Colonic mucosa (tissue), 4 donors: ENCODE data around the gene PRR5L. TPM values are rescaled to one million over a fixed set of nuclear protein-coding genes. Genes with fewer than 3 reads are reported as not detected.
A peak's percentile ranks its signal among the peaks of the same experiment; 100 is the strongest.

Source experiments
- DNase-seq: peaks from one replicate; pipeline ENCODE4 v3.0.0-alpha.2; 2020
- H3K27ac ChIP-seq: fragments of 200-600 bp; one replicate; pipeline ENCODE4 v1.8.0; 2021
- H3K27me3 ChIP-seq: fragments of 200-600 bp; one replicate; pipeline ENCODE4 v1.8.0; 2021
- H3K36me3 ChIP-seq: fragments of 200-600 bp; one replicate; pipeline ENCODE4 v1.8.0; 2021
- H3K4me1 ChIP-seq: fragments of 200-600 bp; one replicate; pipeline ENCODE4 v1.8.0; 2021; ENCODE audit warnings: mild to moderate bottlenecking
- H3K4me3 ChIP-seq: fragments of 200-600 bp; one replicate; pipeline ENCODE4 v1.8.0; 2021
- H3K9ac ChIP-seq, 2 donors: one replicate each; pipeline ENCODE4 v1.7.0; 2013; ENCODE audit warnings: control low read depth in 2 of 2, low read depth in 2 of 2, low read length in 2 of 2
- H3K9me3 ChIP-seq: fragments of 200-600 bp; one replicate; pipeline ENCODE4 v1.8.0; 2021
- CTCF ChIP-seq: fragments of 200-600 bp; IDR thresholded peaks from one replicate; pipeline ENCODE4 v1.8.0; 2022; ENCODE audit warnings: antibody characterized with exemption, mild to moderate bottlenecking
- intact Hi-C: fragments of 100-400 bp; cut with DNase I; formaldehyde crosslinking; loops from one replicate; pipeline ENCODE4 v1.14.1; 2022
- total RNA-seq, 2 donors: library from RNA; stranded (reverse); fragmentation: NEBNext Ultra II Directional in 1 of 2; extraction: Animal tissue kit (Norgen Biotek cat#: 25700) in 1 of 2; gene quantifications; one replicate each; pipeline ENCODE4 v1.2.1, GENCODE V29; 2021
- donor health status: healthy.
- donor health status: DM: no; HTN: no; CAD: no.
- donor health status: DM: no; HTN: no; CAD: no.

The PRR5L gene
- total RNA-seq, 2 donors from 2014 or later, result 80.9 to 169 TPM

GRCh38 chr11:36345535-36346141 lies 49.5 kb downstream of the PRR5L start:
- Histone ChIP-seq H3K27ac (peak overlapping the region; percentile 91), H3K9me3 (no peaks in the 10 kb centered on the region), H3K4me1 (no peaks in the 10 kb centered on the region), H3K36me3 (no peaks in the 10 kb centered on the region), H3K4me3 (peak overlapping the region; percentile 13), H3K27me3 (no peaks in the 10 kb centered on the region), H3K9ac (peak overlapping the region; percentile 39 to 82)
- intact Hi-C loops, result no loop called here
- peak; percentile 48 for DNase-seq
- no peak for TF ChIP-seq CTCF

GRCh38 chr11:36346562-36347383 lies 50.7 kb downstream of the PRR5L start:
- DNase-seq, result no peak
- Histone ChIP-seq H3K9me3 (no peaks in the 10 kb centered on the region), H3K9ac (no peak overlapping the region), H3K4me3 (no peak overlapping the region), H3K4me1 (no peaks in the 10 kb centered on the region), H3K36me3 (no peaks in the 10 kb centered on the region), H3K27ac (peak overlapping the region; percentile 91), H3K27me3 (no peaks in the 10 kb centered on the region)
- TF ChIP-seq CTCF, result no peak
- intact Hi-C loops, result no loop called here

DNA sequence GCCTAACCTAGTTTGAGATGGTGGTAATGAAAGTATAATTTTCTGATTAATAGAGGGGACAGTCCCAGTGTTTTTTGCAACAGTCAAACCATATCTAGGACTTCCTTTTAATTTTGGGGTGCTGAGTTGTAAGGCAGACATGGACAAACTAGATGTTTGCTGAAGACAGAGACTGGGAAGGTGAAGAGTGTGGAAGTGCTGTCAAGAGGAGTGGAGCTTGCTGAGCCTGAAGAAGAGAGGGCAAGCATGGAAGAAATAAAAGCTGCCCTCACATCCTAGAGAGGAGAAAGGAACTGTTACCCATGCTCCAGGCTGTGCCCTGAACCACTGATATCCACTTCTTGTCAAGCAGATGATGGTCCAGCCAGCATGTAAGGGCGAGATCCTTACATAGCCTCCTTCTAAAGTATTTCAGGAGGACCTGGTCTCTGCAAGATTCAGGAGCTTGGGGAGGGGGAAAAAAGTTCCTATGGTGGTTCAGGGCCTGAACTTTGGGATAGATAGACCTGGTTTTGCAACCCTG lies 51.4 kb downstream of the PRR5L start:
- Histone ChIP-seq H3K4me3 (no peak overlapping the region), H3K36me3 (no peaks in the 10 kb centered on the region), H3K9ac (no peak overlapping the region), H3K9me3 (no peaks in the 10 kb centered on the region), H3K27ac (no peak overlapping the region), H3K27me3 (no peaks in the 10 kb centered on the region), H3K4me1 (no peaks in the 10 kb centered on the region)
- no peak for TF ChIP-seq CTCF
- DNase-seq, result peak; percentile 8
- intact Hi-C loops, result no loop called here

DNA sequence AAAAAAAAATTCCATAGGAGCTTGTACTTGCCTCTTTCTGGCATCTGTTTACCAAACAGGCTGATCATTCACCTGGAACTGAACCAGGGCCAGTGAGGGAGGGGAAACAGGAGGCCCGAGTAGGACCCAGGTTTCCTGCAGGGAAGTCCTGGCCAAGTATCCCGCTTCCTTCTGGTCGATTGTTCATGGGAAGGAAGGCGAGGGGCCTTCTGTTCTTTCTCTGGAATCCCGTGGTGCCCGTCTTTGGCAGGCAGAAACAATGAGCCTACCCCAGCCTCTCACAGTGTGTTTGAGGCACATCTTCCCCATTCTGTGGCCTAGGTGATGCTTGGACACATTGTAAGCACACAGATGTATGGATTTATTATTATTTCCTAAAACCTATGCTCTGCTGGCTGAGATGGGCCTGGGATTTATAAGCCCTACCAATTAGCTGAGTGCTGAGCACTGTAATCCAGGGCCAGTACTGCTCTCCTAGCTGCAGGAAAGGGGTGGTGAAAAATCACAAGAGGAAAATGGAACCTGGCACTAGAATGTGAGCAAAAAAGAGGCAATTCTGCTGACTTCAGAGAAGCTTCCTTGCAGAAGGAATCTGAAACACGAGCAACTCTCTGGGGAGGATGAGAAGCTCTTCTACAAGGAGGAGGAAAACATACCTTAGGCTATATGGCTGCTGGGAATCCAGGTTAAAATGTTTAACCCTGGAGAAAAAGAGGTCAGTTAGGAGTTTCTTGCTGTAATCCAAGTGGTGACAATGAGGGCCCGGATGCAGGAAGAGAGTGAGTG lies 53.5 kb downstream of the PRR5L start:
- H3K27me3 ChIP-seq, result no peaks in the 10 kb centered on the region
- peak; percentile 17 for DNase-seq
- H3K4me3 ChIP-seq, result no peak overlapping the region
- TF ChIP-seq CTCF, result no peak
- intact Hi-C loops, result no loop called here
- H3K27ac ChIP-seq, result no peak overlapping the region
- H3K4me1 ChIP-seq, result no peaks in the 10 kb centered on the region
- no peaks in the 10 kb centered on the region for H3K36me3 ChIP-seq
- peak overlapping the region in 1 of 2 donors; percentile 21 for H3K9ac ChIP-seq
- no peaks in the 10 kb centered on the region for H3K9me3 ChIP-seq

GRCh38 chr11:36350137-36350513 lies 54.0 kb downstream of the PRR5L start:
- Histone ChIP-seq H3K4me3 (no peak overlapping the region), H3K9me3 (no peaks in the 10 kb centered on the region), H3K27me3 (no peaks in the 10 kb centered on the region), H3K9ac (no peak overlapping the region), H3K4me1 (no peaks in the 10 kb centered on the region), H3K27ac (no peak overlapping the region), H3K36me3 (no peaks in the 10 kb centered on the region)
- DNase-seq, result peak; percentile 14
- intact Hi-C loops, result no loop called here
- no peak for TF ChIP-seq CTCF
